B cell (primary cell): ENCODE measurements around the gene SPTB. TPM values are rescaled to one million over a fixed set of nuclear protein-coding genes. Genes with fewer than 3 reads are reported as not detected.

Source experiments
- ATAC-seq: fragments of 200-7000 bp; cut with Tn5 transposase; one replicate; pipeline ENCODE4 v1.10.0; 2021; ENCODE audit warnings: low read depth, mild to moderate bottlenecking, moderate number of reproducible peaks, moderate library complexity
- CTCF ChIA-PET: fragments of 350-600 bp; sonication (Branson Sonifier 250); formaldehyde crosslinking; loops from one replicate; lab custom pipeline; 2021; ENCODE audit warnings: antibody characterized with exemption, inconsistent platforms; lab: Charles Lee
- POLR2A ChIA-PET: fragments of 350-600 bp; sonication (Branson Sonifier 250); formaldehyde crosslinking; loops from one replicate; lab custom pipeline; 2021; ENCODE audit warnings: antibody characterized with exemption; lab: Charles Lee
- DNase-seq: peaks from one replicate; pipeline ENCODE4 v3.0.0; 2013
- H2AFZ ChIP-seq: 2 replicates; pipeline ENCODE4 v1.6.1; 2012; ENCODE audit warnings: mild to moderate bottlenecking, low read depth, low read length; ENCODE audit not compliant: insufficient read depth, poor library complexity, severe bottlenecking
- H3K27ac ChIP-seq, 2 donors: 1 replicate in 1 of 2; 2 replicates in 1 of 2; pipeline ENCODE4 v1.5.1; 2012 to 2013; ENCODE audit warnings: low read length in 2 of 2, mild to moderate bottlenecking in 2 of 2, moderate library complexity in 1 of 2
- H3K27me3 ChIP-seq, 4 experiments: fragments of 200-600 bp in 1 of 4; sonication (generic) in 1 of 4; replicated peaks in 1 of 4; 1 replicate in 2 of 4; 2 replicates in 2 of 4; pipeline versions ENCODE4 v1.6.1 to v1.7.0; 2013 to 2016; ENCODE audit warnings: low read length in 3 of 4, mild to moderate bottlenecking in 2 of 4, mixed read lengths in 1 of 4, moderate library complexity in 1 of 4; ENCODE audit not compliant: insufficient read depth in 4 of 4, control insufficient read depth in 3 of 4; ENCODE audit errors: control extremely low read depth in 1 of 4
- H3K36me3 ChIP-seq, 2 experiments: replicated peaks in 1 of 2; 1 replicate in 1 of 2; 2 replicates in 1 of 2; pipeline versions ENCODE4 v1.6.1 to v1.7.1; 2013; ENCODE audit warnings: low read length in 1 of 2; ENCODE audit not compliant: insufficient read depth in 2 of 2, control insufficient read depth in 1 of 2; ENCODE audit errors: control extremely low read depth in 1 of 2, extremely low read depth in 1 of 2
- H3K4me1 ChIP-seq, 2 donors: fragments of 200-600 bp in 1 of 2; sonication (generic) in 1 of 2; 1 replicate in 1 of 2; 2 replicates in 1 of 2; pipeline versions ENCODE4 v1.5.1 to v1.6.1; 2013 to 2017; ENCODE audit warnings: low read length in 2 of 2; ENCODE audit not compliant: control insufficient read depth in 2 of 2, insufficient read depth in 2 of 2
- H3K4me2 ChIP-seq: replicated peaks from 2 replicates; pipeline ENCODE3; 2012; ENCODE audit warnings: mild to moderate bottlenecking, low read depth, low read length; ENCODE audit not compliant: poor library complexity, severe bottlenecking
- H3K4me3 ChIP-seq, 5 experiments: fragments of 200-600 bp in 1 of 5; sonication (generic) in 1 of 5; 1 replicate in 3 of 5; 2 replicates in 2 of 5; pipeline versions ENCODE4 v1.5.1 to v1.7.0; 2011 to 2016; ENCODE audit warnings: low read length in 4 of 5, mild to moderate bottlenecking in 4 of 5, low read depth in 2 of 5, control low read depth in 1 of 5, moderate library complexity in 1 of 5; ENCODE audit not compliant: insufficient read depth in 1 of 5; ENCODE audit errors: control extremely low read depth in 1 of 5, extremely low read depth in 1 of 5
- H3K79me2 ChIP-seq: fragments of 200-600 bp; sonication (generic); one replicate; pipeline ENCODE4 v1.6.0; 2016; ENCODE audit warnings: low read length; ENCODE audit not compliant: control insufficient read depth, insufficient read depth
- H3K9ac ChIP-seq: fragments of 200-600 bp; sonication (generic); 2 replicates; pipeline ENCODE4 v1.6.1; 2017; ENCODE audit warnings: mild to moderate bottlenecking, low read length, moderate library complexity
- H3K9me3 ChIP-seq, 3 donors: one replicate each; pipeline versions ENCODE4 v1.6.1 to v1.7.1; 2013; ENCODE audit warnings: low read length in 2 of 3; ENCODE audit not compliant: control insufficient read depth in 2 of 3, insufficient read depth in 1 of 3; ENCODE audit errors: control extremely low read depth in 1 of 3
- H4K20me1 ChIP-seq: 2 replicates; pipeline ENCODE4 v1.6.0; 2012; ENCODE audit warnings: mild to moderate bottlenecking, low read length; ENCODE audit not compliant: insufficient read depth, control insufficient read depth, poor library complexity, severe bottlenecking
- H3K27ac Mint-ChIP-seq: one replicate; pipeline ENCODE4 v1.8.0; 2021; ENCODE audit warnings: mixed read lengths
- H3K27me3 Mint-ChIP-seq: one replicate; pipeline ENCODE4 v1.8.0; 2021; ENCODE audit warnings: mixed read lengths
- H3K4me1 Mint-ChIP-seq: one replicate; pipeline ENCODE4 v1.8.0; 2021; ENCODE audit warnings: mixed read lengths
- H3K4me3 Mint-ChIP-seq: one replicate; pipeline ENCODE4 v1.8.0; 2021; ENCODE audit warnings: mixed read lengths
- H3K9me3 Mint-ChIP-seq: one replicate; pipeline ENCODE4 v1.8.0; 2022; ENCODE audit warnings: mixed read lengths; ENCODE audit not compliant: insufficient read depth
- CTCF ChIP-seq: fragments of 200-600 bp; IDR thresholded peaks from one replicate; pipeline ENCODE4 v1.8.0; 2022; ENCODE audit warnings: antibody characterized with exemption, mild to moderate bottlenecking
- EZH2 ChIP-seq: IDR thresholded peaks from 2 replicates; pipeline ENCODE4 v1.6.1; 2012; ENCODE audit warnings: borderline replicate concordance, low read depth, mild to moderate bottlenecking, moderate library complexity, low read length; ENCODE audit not compliant: insufficient read depth, poor library complexity, severe bottlenecking
- WGBS: methylation state at CpG from one replicate; pipeline ENCODE4 v1.1.5; 2013; ENCODE audit warnings: missing lambda C conversion rate; ENCODE audit not compliant: insufficient coverage; 5-methylcytosine and 5-hydroxymethylcytosine counted together
- intact Hi-C: fragments of 100-400 bp; cut with micrococcal nuclease; formaldehyde crosslinking; loops from one replicate; pipeline ENCODE4 v1.10.0; 2022
- polyA plus RNA-seq: library from polyadenylated mRNA; depleted of rRNA; stranded (reverse); fragments of >200 nt; gene quantifications from 2 replicates; pipeline ENCODE4 v1.2.3, GENCODE V29; 2012
- total RNA-seq, 2 donors: library from RNA; stranded (reverse); fragments of 120-200 nt in 1 of 2; gene quantifications; 1 replicate in 1 of 2; 2 replicates in 1 of 2; pipeline versions ENCODE4 v1.2.3 to v1.2.4, GENCODE V29; 2013 to 2022

Gene SPTB
- total and polyA plus RNA-seq, 2 donors (not counting 1 experiment from before 2014, with no cell fraction given): 0.12 TPM; not detected in 1

GRCh38 chr14:64732536-64733120 lies 147.1 kb downstream of the SPTB start:
- Mint-ChIP-seq H3K27me3 (peaks cover 3% of the 10 kb centered on the region), H3K27ac (no peak overlapping the region), H3K4me3 (no peak overlapping the region), H3K4me1 (no peaks in the 10 kb centered on the region), H3K9me3 (no peaks in the 10 kb centered on the region)
- no peak overlapping the region for H3K9ac ChIP-seq
- CTCF ChIA-PET: no interaction called here
- H3K79me2 ChIP-seq: no peaks in the 10 kb centered on the region
- H4K20me1 ChIP-seq: no peaks in the 10 kb centered on the region
- H3K4me1 ChIP-seq: no peaks in the 10 kb centered on the region
- no peaks in the 10 kb centered on the region for H3K27me3 ChIP-seq
- H3K36me3 ChIP-seq: no peaks in the 10 kb centered on the region
- WGBS: 96% methylated on average over 9 of the region's 14 CpGs
- intact Hi-C loops: no loop called here
- TF ChIP-seq CTCF (no peak), EZH2 (no peak)
- POLR2A ChIA-PET: no interaction called here
- H3K9me3 ChIP-seq: no peaks in the 10 kb centered on the region
- H3K4me2 ChIP-seq: no peak overlapping the region
- no peak for ATAC-seq
- H3K4me3 ChIP-seq: no peak overlapping the region
- no peak overlapping the region for H2AFZ ChIP-seq
- H3K27ac ChIP-seq: no peak overlapping the region
- no peak for DNase-seq

GRCh38 chr14:64732066-64732465 lies 147.6 kb downstream of the SPTB start:
- ChIA-PET CTCF (no interaction called here), POLR2A (no interaction called here)
- Histone ChIP-seq H3K4me1 (no peaks in the 10 kb centered on the region), H3K27me3 (no peaks in the 10 kb centered on the region), H4K20me1 (no peaks in the 10 kb centered on the region), H2AFZ (no peak overlapping the region), H3K79me2 (no peaks in the 10 kb centered on the region), H3K9me3 (no peaks in the 10 kb centered on the region), H3K36me3 (no peaks in the 10 kb centered on the region), H3K4me2 (no peak overlapping the region), H3K27ac (no peak overlapping the region), H3K9ac (no peak overlapping the region), H3K4me3 (no peak overlapping the region)
- peaks cover 3% of the 10 kb centered on the region for H3K27me3 Mint-ChIP-seq
- intact Hi-C loops: no loop called here
- no peaks in the 10 kb centered on the region for H3K4me1 Mint-ChIP-seq
- ATAC-seq (no peak), DNase-seq (no peak)
- no peak overlapping the region for H3K4me3 Mint-ChIP-seq
- H3K27ac Mint-ChIP-seq: no peak overlapping the region
- WGBS: 94% methylated on average over 4 of the region's 4 CpGs
- H3K9me3 Mint-ChIP-seq: no peaks in the 10 kb centered on the region
- no peak for TF ChIP-seq CTCF
- TF ChIP-seq EZH2: no peak
